ENCODE data around the gene OGFRL1. TPM values are rescaled to one million over a fixed set of nuclear protein-coding genes. Genes with fewer than 3 reads are reported as not detected.

OGFRL1 gene
- total and polyA plus RNA-seq, 2 of the 13 experiments (the other 11 are each of a cell fraction or from before 2014, with no cell fraction given) = 0.26 to 0.80 TPM

DNA sequence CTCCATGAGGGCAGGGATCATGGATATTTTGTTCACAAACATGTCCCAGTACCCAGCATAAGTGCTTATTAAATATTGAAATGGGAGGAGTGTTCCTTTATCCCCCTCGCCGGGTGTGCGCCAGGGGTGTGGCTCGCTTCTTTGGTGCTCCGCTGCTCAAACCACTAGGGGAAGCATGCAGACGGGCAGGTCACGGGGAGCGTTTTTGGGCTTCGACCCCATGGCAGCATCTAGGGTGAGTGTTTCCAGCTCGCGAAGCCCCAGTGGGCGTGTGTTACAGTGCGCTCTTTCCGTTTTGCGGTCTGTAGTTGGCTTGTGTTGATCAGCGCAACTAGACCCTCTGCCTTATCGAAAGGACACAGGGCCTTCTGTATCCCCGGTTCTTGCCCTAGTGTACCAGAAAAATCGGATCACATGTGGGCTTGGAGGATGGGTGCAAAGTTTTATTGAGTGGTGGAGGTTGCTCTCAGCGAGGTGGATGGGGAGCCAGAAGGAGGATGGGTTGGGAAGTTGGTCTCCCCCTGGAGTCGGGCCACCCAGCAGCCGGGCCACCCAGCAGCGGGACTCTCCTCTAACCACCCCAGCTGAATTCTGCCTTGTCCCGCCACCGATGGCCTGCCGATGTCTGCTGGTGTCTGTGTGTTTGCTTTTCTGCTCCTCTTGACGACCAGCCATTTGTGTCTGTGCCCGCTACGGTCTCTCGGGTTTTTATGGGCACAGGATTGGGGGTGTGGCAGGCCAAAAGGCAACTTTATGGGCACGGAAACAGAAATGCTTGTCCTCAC, 43.2 kb upstream of the OGFRL1 start:
- Histone ChIP-seq H3K4me2 (ENCODE audit: low read depth, low read length) (no peak overlapping the region), H3K27me3 (ENCODE audit: control insufficient read depth in 1 of 2, insufficient read depth in 2 of 2, low read length in 2 of 2) (no peaks in the 10 kb centered on the region), H4K20me1 (ENCODE audit: insufficient read depth, low read length) (no peaks in the 10 kb centered on the region), H3K4me1 (ENCODE audit: insufficient read depth, low read length) (no peaks in the 10 kb centered on the region), H3K79me2 (ENCODE audit: insufficient read depth, low read length) (no peaks in the 10 kb centered on the region), H3K4me3 (replicated peaks in 1 of 3; ENCODE audit: insufficient read depth in 1 of 3, low read depth in 2 of 3, low read length in 3 of 3) (no peak overlapping the region), H3K36me3 (replicated peaks in 1 of 2; ENCODE audit: control insufficient read depth in 1 of 2, insufficient read depth in 2 of 2, low read length in 2 of 2) (no peaks in the 10 kb centered on the region), H3K27ac (ENCODE audit: extremely low read length, insufficient read depth, low read length) (no peak overlapping the region), H2AFZ (ENCODE audit: low read length) (no peak overlapping the region), H3K9ac (ENCODE audit: insufficient read depth, low read depth, low read length) (no peak overlapping the region), H3K9me3 (ENCODE audit: low read length) (no peaks in the 10 kb centered on the region)
- intact Hi-C loops (cut with micrococcal nuclease; ENCODE audit: unreplicated experiment) (no loop called here), in situ Hi-C loops (cut with HindIII; ENCODE audit: extremely low pct_ligation_motif_present, low pct_unique_long_range_greater_than_20kb) (no loop called here)
- CTCF ChIA-PET (ENCODE audit: low intra/inter-chr PET ratio, low total read pairs) = no interaction called here
- DNase-seq (ENCODE audit: low spot score) = no peak
- no peak for FAIRE-seq
- no peak for ATAC-seq
- no TSS peak for BruUV-seq (replicated peaks)
- WGBS (ENCODE audit: low lambda C conversion rate) = 55% methylated on average over 25 of the region's 31 CpGs
- POLR2A ChIA-PET = no interaction called here
- TF ChIP-seq ZNF225 (CRISPR knock-in tag; IDR thresholded peaks at IDR 0.05) (no peak), ZNF253 (CRISPR knock-in tag; IDR thresholded peaks at IDR 0.05; ENCODE audit: borderline replicate concordance) (no peak), SETDB1 (CRISPR knock-in tag; IDR thresholded peaks at IDR 0.05; ENCODE audit: borderline replicate concordance) (no peak), GATA4 (IDR thresholded peaks at IDR 0.05; ENCODE audit: borderline replicate concordance, low read depth) (no peak)

GRCh38 chr6:71246596-71246995, 42.0 kb upstream of the OGFRL1 start:
- DNase-seq (ENCODE audit: low spot score) (no peak), ATAC-seq (no peak), FAIRE-seq (no peak)
- no peak for TF ChIP-seq KDM2A (CRISPR knock-in tag; IDR thresholded peaks at IDR 0.05; ENCODE audit: borderline replicate concordance, low read depth)
- no peak for TF ChIP-seq AHR (CRISPR knock-in tag; IDR thresholded peaks at IDR 0.05)
- TF ChIP-seq TBX2 (CRISPR knock-in tag; IDR thresholded peaks at IDR 0.05; ENCODE audit: borderline replicate concordance) = no peak
- TF ChIP-seq ERF (CRISPR knock-in tag; IDR thresholded peaks at IDR 0.05) = no peak
- no peak for TF ChIP-seq SETDB1 (CRISPR knock-in tag; IDR thresholded peaks at IDR 0.05; ENCODE audit: borderline replicate concordance)
- no peak for TF ChIP-seq FOXK1 (CRISPR knock-in tag; IDR thresholded peaks at IDR 0.05; ENCODE audit: borderline replicate concordance, low read depth)
- TF ChIP-seq ZNF138 (CRISPR knock-in tag; IDR thresholded peaks at IDR 0.05; ENCODE audit: low read depth) = no peak
- TF ChIP-seq ZBTB3 (CRISPR knock-in tag; IDR thresholded peaks at IDR 0.05; ENCODE audit: borderline replicate concordance, low read depth) = no peak
- no peak for TF ChIP-seq TP53 (CRISPR knock-in tag; conservative IDR thresholded peaks at IDR 0.05)
- no peak for TF ChIP-seq ELF4 (CRISPR knock-in tag; IDR thresholded peaks at IDR 0.05; ENCODE audit: borderline replicate concordance)
- Histone ChIP-seq H3K9ac (ENCODE audit: insufficient read depth, low read depth, low read length) (no peak overlapping the region), H3K27ac (ENCODE audit: extremely low read length, insufficient read depth, low read length) (no peak overlapping the region), H3K4me3 (replicated peaks in 1 of 3; ENCODE audit: insufficient read depth in 1 of 3, low read depth in 2 of 3, low read length in 3 of 3) (no peak overlapping the region), H3K36me3 (replicated peaks in 1 of 2; ENCODE audit: control insufficient read depth in 1 of 2, insufficient read depth in 2 of 2, low read length in 2 of 2) (no peaks in the 10 kb centered on the region), H3K27me3 (ENCODE audit: control insufficient read depth in 1 of 2, insufficient read depth in 2 of 2, low read length in 2 of 2) (no peaks in the 10 kb centered on the region), H3K4me1 (ENCODE audit: insufficient read depth, low read length) (no peaks in the 10 kb centered on the region), H3K9me3 (ENCODE audit: low read length) (no peaks in the 10 kb centered on the region), H3K79me2 (ENCODE audit: insufficient read depth, low read length) (no peaks in the 10 kb centered on the region), H3K4me2 (ENCODE audit: low read depth, low read length) (no peak overlapping the region), H4K20me1 (ENCODE audit: insufficient read depth, low read length) (no peaks in the 10 kb centered on the region), H2AFZ (ENCODE audit: low read length) (no peak overlapping the region)
- intact Hi-C loops (cut with micrococcal nuclease; ENCODE audit: unreplicated experiment) (no loop called here), in situ Hi-C loops (cut with HindIII; ENCODE audit: extremely low pct_ligation_motif_present, low pct_unique_long_range_greater_than_20kb) (no loop called here)
- BruUV-seq (replicated peaks) = no TSS peak
- ChIA-PET CTCF (ENCODE audit: low intra/inter-chr PET ratio, low total read pairs) (no interaction called here), POLR2A (no interaction called here)
- WGBS (ENCODE audit: low lambda C conversion rate) = 58% methylated on average over 2 of the region's 2 CpGs

Data from HepG2 (cell line).